Mucosa of stomach (tissue), 1 donor: ENCODE measurements around the gene C4orf46.
"Not testable (repeated sequence)": the region's sequence is repeated elsewhere in the genome, so short reads cannot be mapped to it uniquely, and the experiment has no call there.

Experiments
- H3K27me3 ChIP-seq: one replicate; pipeline ENCODE4 v1.7.0; 2013; ENCODE audit warnings: mild to moderate bottlenecking, low read length; ENCODE audit not compliant: control insufficient read depth, insufficient read depth
- H3K36me3 ChIP-seq: one replicate; pipeline ENCODE4 v1.7.0; 2013; ENCODE audit warnings: low read length; ENCODE audit not compliant: control insufficient read depth, insufficient read depth
- H3K4me1 ChIP-seq: one replicate; pipeline ENCODE4 v1.7.0; 2013; ENCODE audit warnings: mild to moderate bottlenecking, low read length; ENCODE audit not compliant: control insufficient read depth, insufficient read depth
- H3K4me3 ChIP-seq: one replicate; pipeline ENCODE4 v1.7.0; 2013; ENCODE audit warnings: low read length
- H3K9ac ChIP-seq: one replicate; pipeline ENCODE4 v1.7.0; 2013; ENCODE audit warnings: mild to moderate bottlenecking, low read length, moderate library complexity
- H3K9me3 ChIP-seq: one replicate; pipeline ENCODE4 v1.7.0; 2013; ENCODE audit warnings: mild to moderate bottlenecking, low read length, moderate library complexity; ENCODE audit not compliant: control insufficient read depth
- donor health status: Pancreatic carcinoma.

Gene C4orf46

GRCh38 chr4:158670975-158671664, 567 bp downstream of the C4orf46 start:
- Histone ChIP-seq H3K9ac (peak overlapping the region; percentile 38), H3K36me3 (no peaks in the 10 kb centered on the region), H3K27me3 (no peaks in the 10 kb centered on the region), H3K9me3 (no peaks in the 10 kb centered on the region), H3K4me3 (peak overlapping the region; percentile 77), H3K4me1 (peaks cover 13% of the 10 kb centered on the region)

GRCh38 chr4:158669310-158669709, 2.4 kb downstream of the C4orf46 start:
- no peak overlapping the region for H3K9ac ChIP-seq

GRCh38 chr4:158667651-158668198, 4.0 kb downstream of the C4orf46 start:
- no peak overlapping the region for H3K4me3 ChIP-seq

More at GRCh38 chr4:158669310-158669709, 2.4 kb downstream of the C4orf46 start:
- H3K36me3 ChIP-seq: no peaks in the 10 kb centered on the region
- H3K27me3 ChIP-seq: no peaks in the 10 kb centered on the region
- H3K4me3 ChIP-seq: no peak overlapping the region
- no peaks in the 10 kb centered on the region for H3K9me3 ChIP-seq
- H3K4me1 ChIP-seq: peaks cover 16% of the 10 kb centered on the region

GRCh38 chr4:158666892-158667291, 4.8 kb downstream of the C4orf46 start:
- H3K9me3 ChIP-seq: no peaks in the 10 kb centered on the region
- H3K36me3 ChIP-seq: no peaks in the 10 kb centered on the region
- H3K9ac ChIP-seq: no peak overlapping the region
- no peaks in the 10 kb centered on the region for H3K27me3 ChIP-seq
- H3K4me3 ChIP-seq: no peak overlapping the region
- peaks cover 16% of the 10 kb centered on the region for H3K4me1 ChIP-seq

More at GRCh38 chr4:158667651-158668198, 4.0 kb downstream of the C4orf46 start:
- H3K36me3 ChIP-seq: no peaks in the 10 kb centered on the region
- H3K9ac ChIP-seq: no peak overlapping the region
- no peaks in the 10 kb centered on the region for H3K27me3 ChIP-seq
- no peaks in the 10 kb centered on the region for H3K9me3 ChIP-seq
- peaks cover 16% of the 10 kb centered on the region for H3K4me1 ChIP-seq

- Histone ChIP-seq H3K4me3 (no peak overlapping the region), H3K27me3 (no peaks in the 10 kb centered on the region), H3K4me1 (peaks cover 12% of the 10 kb centered on the region), H3K9me3 (no peaks in the 10 kb centered on the region), H3K9ac (no peak overlapping the region), H3K36me3 (no peaks in the 10 kb centered on the region)
These were observed 6.9 kb downstream of the C4orf46 start for GRCh38 chr4:158664806-158665205.

GRCh38 chr4:158663707-158664625, 7.7 kb downstream of the C4orf46 start:
- H3K9me3 ChIP-seq, H3K36me3 ChIP-seq, H3K9ac ChIP-seq, H3K27me3 ChIP-seq, H3K4me3 ChIP-seq: not testable (repeated sequence)
- peaks cover 12% of the 10 kb centered on the region for H3K4me1 ChIP-seq

GRCh38 chr4:158663255-158663654, 8.4 kb downstream of the C4orf46 start:
- H3K27me3 ChIP-seq, H3K4me3 ChIP-seq, H3K9me3 ChIP-seq, H3K9ac ChIP-seq, H3K36me3 ChIP-seq: not testable (repeated sequence)
- peaks cover 12% of the 10 kb centered on the region for H3K4me1 ChIP-seq

- H3K4me3 ChIP-seq: no peak overlapping the region
- no peaks in the 10 kb centered on the region for H3K4me1 ChIP-seq
- no peaks in the 10 kb centered on the region for H3K36me3 ChIP-seq
- H3K9ac ChIP-seq: no peak overlapping the region
- H3K27me3 ChIP-seq: no peaks in the 10 kb centered on the region
- no peaks in the 10 kb centered on the region for H3K9me3 ChIP-seq
These were observed 14.4 kb downstream of the C4orf46 start for GRCh38 chr4:158657291-158657690.

- Histone ChIP-seq H3K9me3 (no peaks in the 10 kb centered on the region), H3K4me1 (no peaks in the 10 kb centered on the region), H3K9ac (no peak overlapping the region), H3K36me3 (no peaks in the 10 kb centered on the region), H3K27me3 (no peaks in the 10 kb centered on the region), H3K4me3 (no peak overlapping the region)
These were observed 15.2 kb downstream of the C4orf46 start for GRCh38 chr4:158656439-158656838.

- no peak overlapping the region for H3K9ac ChIP-seq
- no peaks in the 10 kb centered on the region for H3K27me3 ChIP-seq
- H3K4me3 ChIP-seq: no peak overlapping the region
- no peaks in the 10 kb centered on the region for H3K4me1 ChIP-seq
- H3K36me3 ChIP-seq: no peaks in the 10 kb centered on the region
- H3K9me3 ChIP-seq: no peaks in the 10 kb centered on the region
These were observed 18.8 kb downstream of the C4orf46 start for GRCh38 chr4:158652920-158653319.

- H3K9me3 ChIP-seq: no peaks in the 10 kb centered on the region
- no peaks in the 10 kb centered on the region for H3K4me1 ChIP-seq
- no peaks in the 10 kb centered on the region for H3K27me3 ChIP-seq
- no peak overlapping the region for H3K4me3 ChIP-seq
- H3K9ac ChIP-seq: no peak overlapping the region
- H3K36me3 ChIP-seq: no peaks in the 10 kb centered on the region
These were observed 22.5 kb downstream of the C4orf46 start for GRCh38 chr4:158649111-158649680.

GRCh38 chr4:158644760-158645159, 26.9 kb downstream of the C4orf46 start:
- no peaks in the 10 kb centered on the region for H3K4me1 ChIP-seq
- no peaks in the 10 kb centered on the region for H3K36me3 ChIP-seq
- no peaks in the 10 kb centered on the region for H3K27me3 ChIP-seq
- no peaks in the 10 kb centered on the region for H3K9me3 ChIP-seq
- H3K4me3 ChIP-seq: no peak overlapping the region
- no peak overlapping the region for H3K9ac ChIP-seq
